Thymus (tissue), 11 donors: ENCODE data around the gene ARF6. TPM values are rescaled to one million over a fixed set of nuclear protein-coding genes. Genes with fewer than 3 reads are reported as not detected.
"Not testable (repeated sequence)": the region's sequence is repeated elsewhere in the genome, so short reads cannot be mapped to it uniquely, and the experiment has no call there.

ENCODE experiments used
- DNase-seq, 9 donors: peaks; one replicate each; pipeline ENCODE4 v3.0.0-alpha.2; 2013; ENCODE audit warnings: low spot score in 9 of 9, low read depth in 6 of 9, missing footprints in 1 of 9
- H3K27ac ChIP-seq, 2 donors: one replicate each; pipeline ENCODE4 v1.5.1; 2013; ENCODE audit warnings: control low read depth in 1 of 2, low read depth in 1 of 2, low read length in 1 of 2, mild to moderate bottlenecking in 1 of 2, moderate library complexity in 1 of 2
- H3K27me3 ChIP-seq, 2 donors: one replicate each; pipeline ENCODE4 v1.5.1; 2013; ENCODE audit warnings: low read length in 1 of 2; ENCODE audit not compliant: control insufficient read depth in 2 of 2, insufficient read depth in 1 of 2
- H3K36me3 ChIP-seq, 2 donors: one replicate each; pipeline ENCODE4 v1.5.1; 2013; ENCODE audit warnings: low read length in 1 of 2, mild to moderate bottlenecking in 1 of 2, moderate library complexity in 1 of 2; ENCODE audit not compliant: control insufficient read depth in 2 of 2, insufficient read depth in 2 of 2
- H3K4me1 ChIP-seq, 2 donors: one replicate each; pipeline ENCODE4 v1.5.1; 2013; ENCODE audit warnings: low read length in 2 of 2; ENCODE audit not compliant: control insufficient read depth in 2 of 2, insufficient read depth in 2 of 2
- H3K4me3 ChIP-seq, 2 donors: one replicate each; pipeline ENCODE4 v1.5.1; 2013; ENCODE audit warnings: low read length in 2 of 2, control low read depth in 1 of 2, mild to moderate bottlenecking in 1 of 2
- H3K9me3 ChIP-seq, 2 donors: one replicate each; pipeline ENCODE4 v1.5.1; 2013; ENCODE audit warnings: low read length in 1 of 2, mild to moderate bottlenecking in 1 of 2; ENCODE audit not compliant: control insufficient read depth in 2 of 2, insufficient read depth in 1 of 2
- WGBS: extraction: QIAGEN DNeasy Blood & Tissue Kit; methylation state at CpG from one replicate; pipeline ENCODE4 v1.1.7; 2013; 5-methylcytosine and 5-hydroxymethylcytosine counted together
- polyA plus RNA-seq: library from polyadenylated mRNA; stranded (reverse); fragments of 200-250 nt; gene quantifications from one replicate; pipeline ENCODE4 v1.2.3, GENCODE V29; 2013
- total RNA-seq: library from RNA; stranded (reverse); fragments of 120-200 nt; gene quantifications from one replicate; pipeline ENCODE4 v1.2.4, GENCODE V29; 2013
- donor health status: healthy.

Gene ARF6
- total and polyA plus RNA-seq, 2 donors: 34.8 to 72.0 TPM

DNA sequence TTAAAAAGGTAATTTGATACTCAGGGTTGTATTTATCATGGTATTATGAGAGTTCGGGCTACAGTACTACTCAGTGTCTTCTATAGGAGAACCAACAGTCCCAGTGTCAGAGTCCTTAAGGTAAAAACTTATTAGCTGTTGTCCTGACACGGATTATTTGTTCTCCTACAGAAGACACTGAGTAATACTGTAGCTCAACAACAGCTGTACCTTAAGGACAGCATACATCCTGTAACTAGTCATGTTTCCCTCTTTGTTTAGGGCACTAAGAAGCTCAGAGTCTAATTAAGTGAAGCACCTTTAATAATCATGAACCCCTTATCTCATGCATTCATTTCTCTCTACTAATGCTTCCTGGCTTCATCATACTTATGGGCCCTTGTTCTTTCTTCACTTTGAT is 33.9 kb downstream of the ARF6 start:
- no peak for DNase-seq
- Histone ChIP-seq H3K4me3 (no peak overlapping the region), H3K4me1 (no peaks in the 10 kb centered on the region), H3K27ac (no peak overlapping the region), H3K27me3 (no peaks in the 10 kb centered on the region), H3K9me3 (no peaks in the 10 kb centered on the region), H3K36me3 (no peaks in the 10 kb centered on the region)
- 99% methylated on average over 2 of the region's 2 CpGs for WGBS

DNA sequence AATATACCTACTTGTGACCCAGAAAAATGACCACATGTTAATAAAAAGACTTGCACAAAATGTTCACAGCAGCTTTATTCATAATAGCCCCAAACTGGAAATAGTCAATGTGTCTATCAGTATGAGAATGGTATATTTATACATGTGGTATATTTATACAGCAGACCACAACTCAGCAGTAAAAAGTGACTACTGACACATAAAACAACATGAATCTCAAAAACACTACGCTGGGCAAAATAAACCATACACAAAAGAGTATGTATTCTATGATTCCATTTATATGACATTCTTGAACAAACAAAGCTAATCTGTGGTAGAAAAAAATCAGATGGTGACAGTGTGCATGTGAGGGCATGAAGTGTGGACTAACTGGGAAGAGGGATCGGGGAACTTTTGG is 35.1 kb downstream of the ARF6 start:
- Histone ChIP-seq H3K27ac (no peak overlapping the region), H3K4me1 (no peaks in the 10 kb centered on the region), H3K27me3 (no peaks in the 10 kb centered on the region), H3K4me3 (no peak overlapping the region), H3K9me3 (no peaks in the 10 kb centered on the region), H3K36me3 (no peaks in the 10 kb centered on the region)
- DNase-seq: no peak
- 99% methylated on average over 2 of the region's 2 CpGs for WGBS

DNA sequence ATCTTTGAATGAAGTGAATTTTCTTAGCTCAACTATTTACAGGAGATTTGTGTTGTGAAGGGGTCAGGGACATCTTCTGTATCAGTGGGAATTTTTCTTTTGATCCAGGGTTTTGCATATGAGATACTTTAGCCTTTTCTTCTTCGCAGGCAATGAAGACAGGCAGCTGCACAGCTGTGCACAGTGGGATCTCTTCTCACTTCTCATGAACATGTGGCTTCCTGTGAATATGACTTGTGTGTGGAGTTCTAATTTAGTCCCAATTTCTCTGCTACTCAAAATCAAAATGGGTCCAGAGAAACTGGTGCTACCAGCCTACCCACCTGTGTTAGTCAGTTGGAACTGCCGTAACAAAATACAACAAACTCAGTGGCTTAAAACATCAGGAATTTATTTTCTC is 37.8 kb downstream of the ARF6 start:
- H3K4me1 ChIP-seq: no peaks in the 10 kb centered on the region
- H3K36me3 ChIP-seq: no peaks in the 10 kb centered on the region
- no peak overlapping the region for H3K27ac ChIP-seq
- no peaks in the 10 kb centered on the region for H3K27me3 ChIP-seq
- no peaks in the 10 kb centered on the region for H3K9me3 ChIP-seq
- WGBS: 86% methylated on average over 2 of the region's 2 CpGs
- DNase-seq: no peak
- H3K4me3 ChIP-seq: no peak overlapping the region

DNA sequence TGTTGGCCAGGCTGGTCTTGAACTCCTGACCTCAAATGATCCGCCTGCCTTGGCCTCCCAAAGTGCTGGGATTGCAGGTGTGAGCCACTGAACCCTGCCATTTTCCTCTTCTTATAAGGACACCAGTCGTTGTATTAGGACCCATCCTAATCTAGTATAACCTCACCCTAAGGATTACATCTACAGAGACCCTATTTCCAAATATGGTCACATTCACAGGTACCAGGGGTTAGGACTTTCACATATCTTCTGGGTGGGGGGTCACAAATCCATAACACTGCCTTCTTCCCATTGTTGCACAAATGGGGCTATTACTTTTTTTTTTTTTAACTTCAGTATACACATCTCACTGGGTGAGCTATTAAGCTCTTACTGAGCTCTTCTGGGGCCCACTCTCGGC is 38.6 kb downstream of the ARF6 start:
- Histone ChIP-seq H3K27ac (no peak overlapping the region), H3K4me3 (no peak overlapping the region), H3K27me3 (no peaks in the 10 kb centered on the region), H3K36me3 (no peaks in the 10 kb centered on the region), H3K9me3 (no peaks in the 10 kb centered on the region), H3K4me1 (no peaks in the 10 kb centered on the region)
- DNase-seq: no peak
- 93% methylated on average over 3 of the region's 3 CpGs for WGBS

DNA sequence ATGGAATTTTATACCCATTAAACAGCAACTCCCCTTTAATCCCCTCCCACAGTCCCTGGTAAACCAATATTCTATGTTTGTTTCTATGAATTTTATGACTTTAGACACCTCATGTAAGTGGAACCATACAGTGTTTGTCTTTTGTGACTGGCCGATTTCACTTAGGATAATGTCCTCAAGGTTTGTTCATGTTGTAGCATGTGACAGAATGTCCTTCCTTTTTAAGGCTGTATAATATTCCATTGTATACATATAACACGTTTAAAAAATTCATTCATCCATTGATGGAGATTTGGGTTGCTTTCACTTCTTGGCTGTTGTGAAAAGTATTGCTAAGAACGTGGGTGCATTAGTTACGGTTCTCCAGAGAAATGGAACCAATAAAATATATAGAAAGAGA is 40.2 kb downstream of the ARF6 start:
- no peak overlapping the region for H3K4me3 ChIP-seq
- no peaks in the 10 kb centered on the region for H3K27me3 ChIP-seq
- H3K9me3 ChIP-seq: peaks cover 0 to 5% of the 10 kb centered on the region in 2 donors
- 98% methylated on average over 4 of the region's 4 CpGs for WGBS
- H3K4me1 ChIP-seq: no peaks in the 10 kb centered on the region
- no peak for DNase-seq
- H3K27ac ChIP-seq: no peak overlapping the region
- no peaks in the 10 kb centered on the region for H3K36me3 ChIP-seq

DNA sequence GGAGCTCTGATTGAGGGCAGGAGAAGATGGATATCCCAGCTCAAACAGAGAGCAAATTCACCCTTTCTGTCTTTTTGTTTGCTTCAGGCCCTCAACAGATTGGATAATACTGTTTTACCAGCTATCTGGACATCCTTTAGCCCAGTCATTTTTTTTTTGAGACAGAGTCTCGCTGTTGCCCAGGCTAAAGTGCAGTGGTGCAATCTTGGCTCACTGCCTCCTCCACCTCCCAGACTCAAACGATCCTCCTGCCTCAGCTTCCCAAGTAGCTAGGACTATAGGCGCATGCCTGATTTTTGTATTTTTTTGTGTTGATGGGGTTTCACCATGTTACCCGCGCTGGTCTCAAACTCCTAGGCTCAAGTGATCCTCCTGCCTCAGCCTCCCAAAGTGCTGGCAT is 40.8 kb downstream of the ARF6 start:
- Histone ChIP-seq H3K4me1 (no peaks in the 10 kb centered on the region), H3K4me3 (no peak overlapping the region), H3K36me3 (no peaks in the 10 kb centered on the region), H3K27ac (no peak overlapping the region), H3K27me3 (no peaks in the 10 kb centered on the region), H3K9me3 (peaks cover 0 to 11% of the 10 kb centered on the region in 2 donors)
- 86% methylated on average over 5 of the region's 5 CpGs for WGBS
- DNase-seq: no peak

DNA sequence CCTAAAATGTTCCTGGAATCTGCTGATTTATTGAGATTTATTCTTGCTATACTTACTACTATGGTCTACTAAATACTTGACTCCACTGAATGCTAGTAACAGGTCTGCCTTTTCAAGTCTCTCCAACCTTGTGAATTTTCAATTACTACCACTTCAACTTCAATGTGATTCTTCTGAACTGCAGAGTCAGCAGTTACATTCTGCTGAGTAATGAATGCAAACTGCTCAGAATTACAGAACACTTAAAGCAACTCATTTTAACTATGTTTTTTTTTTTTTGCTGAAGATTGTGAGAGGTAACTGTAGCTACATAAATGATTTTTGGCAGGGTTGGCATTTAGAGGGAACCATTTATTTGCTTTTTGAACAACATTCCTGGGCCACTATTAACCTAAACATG is 41.8 kb downstream of the ARF6 start:
- Histone ChIP-seq H3K27me3 (no peaks in the 10 kb centered on the region), H3K4me3 (no peak overlapping the region), H3K4me1 (no peaks in the 10 kb centered on the region), H3K9me3 (peaks cover 0 to 16% of the 10 kb centered on the region in 2 donors), H3K36me3 (no peaks in the 10 kb centered on the region), H3K27ac (no peak overlapping the region)
- DNase-seq: no peak

DNA sequence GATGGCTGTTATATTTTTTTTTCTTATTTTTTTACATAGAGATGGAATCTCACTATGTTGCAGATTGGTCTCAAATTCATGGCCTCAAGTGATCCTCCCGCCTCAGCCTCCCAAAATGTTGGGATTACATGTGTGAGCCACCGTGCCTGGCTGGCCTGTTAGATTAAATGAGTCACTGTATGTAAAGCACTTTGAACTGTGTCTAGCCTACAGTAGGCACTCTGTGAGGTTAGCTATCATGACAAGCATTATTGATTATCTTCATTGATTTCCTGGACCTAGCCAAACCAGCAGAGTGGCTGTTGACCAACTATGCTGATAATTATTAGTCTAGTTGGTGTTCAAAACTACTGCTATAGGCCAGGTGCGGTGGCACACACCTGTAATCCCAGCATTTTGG is 42.6 kb downstream of the ARF6 start:
- Histone ChIP-seq H3K4me1 (peaks cover 3 to 4% of the 10 kb centered on the region in 2 donors), H3K27me3 (no peaks in the 10 kb centered on the region), H3K9me3 (peaks cover 0 to 16% of the 10 kb centered on the region in 2 donors), H3K36me3 (no peaks in the 10 kb centered on the region), H3K4me3 (no peak overlapping the region), H3K27ac (no peak overlapping the region)
- WGBS: 98% methylated on average over 3 of the region's 3 CpGs
- no peak for DNase-seq

DNA sequence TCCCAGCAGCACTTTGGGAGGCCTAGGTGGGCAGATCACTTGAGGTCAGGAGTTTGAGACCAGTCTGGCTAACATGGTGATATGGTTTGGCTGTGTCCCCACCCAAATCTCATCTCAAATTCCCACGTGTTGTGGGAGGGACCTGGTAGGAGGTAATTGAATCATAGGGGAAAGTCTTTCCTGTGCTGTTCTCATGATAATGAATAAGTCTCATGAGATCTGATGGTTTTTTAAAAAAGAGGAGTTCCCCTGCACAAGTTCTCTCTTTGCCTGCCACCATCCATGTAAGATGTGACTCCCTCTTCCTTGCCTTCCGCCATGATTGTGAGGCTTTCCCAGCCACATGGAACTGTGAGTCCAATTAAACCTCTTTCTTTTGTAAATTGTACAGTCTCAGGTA is 43.4 kb downstream of the ARF6 start:
- not testable (repeated sequence) for H3K4me1 ChIP-seq, H3K27me3 ChIP-seq, H3K36me3 ChIP-seq, H3K4me3 ChIP-seq, H3K27ac ChIP-seq, DNase-seq
- peaks cover 0 to 16% of the 10 kb centered on the region in 2 donors for H3K9me3 ChIP-seq
- 97% methylated on average over 2 of the region's 2 CpGs for WGBS

DNA sequence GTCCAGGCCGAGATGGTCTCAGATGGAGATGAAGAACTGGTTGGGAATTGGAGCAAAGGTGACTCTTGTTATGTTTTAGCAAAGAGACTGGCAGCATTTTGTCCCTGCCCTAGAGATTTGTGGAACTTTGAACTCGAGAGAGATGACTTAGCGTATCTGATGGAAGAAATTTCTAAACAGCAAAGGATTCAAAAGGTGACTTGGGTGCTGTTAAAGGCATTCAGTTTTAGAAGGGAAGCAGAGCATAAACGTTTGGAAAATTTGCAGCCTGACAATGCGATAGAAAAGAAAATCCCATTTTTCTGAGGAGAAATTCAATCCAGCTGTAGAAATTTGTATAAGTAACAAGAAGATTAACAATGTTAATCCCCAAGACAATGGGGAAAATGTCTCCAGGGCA is 44.0 kb downstream of the ARF6 start:
- not testable (repeated sequence) for H3K4me1 ChIP-seq, H3K4me3 ChIP-seq, H3K27ac ChIP-seq, DNase-seq, H3K27me3 ChIP-seq, H3K36me3 ChIP-seq
- WGBS: 97% methylated on average over 5 of the region's 5 CpGs
- peaks cover 0 to 17% of the 10 kb centered on the region in 2 donors for H3K9me3 ChIP-seq
